Endothelial cell of umbilical vein (primary cell): ENCODE results near the gene PPP1R9A. TPM values are rescaled to one million over a fixed set of nuclear protein-coding genes. Genes with fewer than 3 reads are reported as not detected.

Experiments used
- BruUV-seq: library from RNA; stranded (reverse); fragments of 400-500 nt; replicated peaks from 2 replicates; lab custom pipeline; 2021; lab: Mats Ljungman, UMichigan
- CTCF ChIA-PET: fragments of 300-600, 350-600 bp; sonication (Branson Sonifier 250); formaldehyde crosslinking; loops from one replicate; lab custom pipeline; 2021; ENCODE audit warnings: antibody characterized with exemption, inconsistent platforms; lab: Charles Lee
- POLR2A ChIA-PET: fragments of 300-600, 350-600 bp; sonication (Branson Sonifier 250); formaldehyde crosslinking; loops from one replicate; lab custom pipeline; 2021; ENCODE audit warnings: antibody characterized with exemption, inconsistent platforms; lab: Charles Lee
- DNase-seq: peaks from one replicate; pipeline ENCODE4 v3.0.0-alpha.2; 2011; ENCODE audit warnings: low read depth, low spot score
- FAIRE-seq: peaks from 2 replicates; lab custom pipeline; 2011; peaks lifted over from hg19 to GRCh38; lab: Jason Lieb, UNC
- H2AFZ ChIP-seq: 2 replicates; pipeline ENCODE4 v1.6.0; 2012; ENCODE audit warnings: low read depth, low read length, control low read depth, inconsistent platforms
- H3K27ac ChIP-seq: 2 replicates; pipeline ENCODE4 v1.5.1; 2011; ENCODE audit warnings: low read depth, mild to moderate bottlenecking, control low read depth, low read length, moderate library complexity; ENCODE audit not compliant: insufficient read depth
- H3K27me3 ChIP-seq, 2 experiments: 2 replicates each; pipeline versions ENCODE4 v1.6.0 to v1.6.1; 2011; ENCODE audit warnings: low read length in 2 of 2, mixed read lengths in 1 of 2; ENCODE audit not compliant: control insufficient read depth in 2 of 2, insufficient read depth in 2 of 2
- H3K36me3 ChIP-seq, 2 experiments: 2 replicates in 1 of 2; 3 replicates in 1 of 2; pipeline ENCODE4 v1.5.1; 2011; ENCODE audit warnings: low read length in 2 of 2, mild to moderate bottlenecking in 1 of 2, moderate library complexity in 1 of 2; ENCODE audit not compliant: control insufficient read depth in 2 of 2, insufficient read depth in 2 of 2; ENCODE audit errors: extremely low read depth in 1 of 2
- H3K4me1 ChIP-seq: 3 replicates; pipeline ENCODE4 v1.5.1; 2011; ENCODE audit warnings: mild to moderate bottlenecking, low read length; ENCODE audit not compliant: control insufficient read depth, insufficient read depth; ENCODE audit errors: extremely low read depth
- H3K4me2 ChIP-seq: 2 replicates; pipeline ENCODE4 v1.6.1; 2011; ENCODE audit warnings: low read length, control low read depth, mixed read lengths; ENCODE audit not compliant: insufficient read depth
- H3K4me3 ChIP-seq, 3 experiments: fragments of 200-600 bp in 1 of 3; sonication (generic), shearing (Covaris generic) in 1 of 3; replicated peaks in 1 of 3; 2 replicates each; pipeline ENCODE4 v1.5.1; 2011 to 2016; ENCODE audit warnings: control low read depth in 3 of 3, low read length in 3 of 3, mild to moderate bottlenecking in 2 of 3, inconsistent platforms in 1 of 3, low read depth in 1 of 3, moderate library complexity in 1 of 3; ENCODE audit not compliant: insufficient read depth in 1 of 3
- H3K79me2 ChIP-seq: 2 replicates; pipeline ENCODE4 v1.6.0; 2012; ENCODE audit warnings: low read length, inconsistent platforms; ENCODE audit not compliant: control insufficient read depth, insufficient read depth
- H3K9ac ChIP-seq: replicated peaks from 2 replicates; pipeline ENCODE3; 2011; ENCODE audit warnings: low read length, control low read depth; ENCODE audit not compliant: insufficient read depth; ENCODE audit errors: extremely low read depth
- H3K9me1 ChIP-seq: replicated peaks from 3 replicates; pipeline ENCODE4 v1.6.0; 2011; ENCODE audit warnings: mild to moderate bottlenecking, low read length; ENCODE audit not compliant: control insufficient read depth, insufficient read depth; ENCODE audit errors: extremely low read depth
- H3K9me3 ChIP-seq: replicated peaks from 2 replicates; pipeline ENCODE4 v1.5.1; 2012; ENCODE audit warnings: low read length, inconsistent platforms; ENCODE audit not compliant: control insufficient read depth, insufficient read depth
- H4K20me1 ChIP-seq: replicated peaks from 2 replicates; pipeline ENCODE3; 2011; ENCODE audit warnings: mild to moderate bottlenecking, low read length; ENCODE audit not compliant: control insufficient read depth, insufficient read depth; ENCODE audit errors: extremely low read depth
- CTCF ChIP-seq, 2 donors: IDR thresholded peaks; 1 replicate in 1 of 2; 2 replicates in 1 of 2; pipeline ENCODE4 v1.5.1; 2011; ENCODE audit warnings: low read length in 2 of 2, mild to moderate bottlenecking in 2 of 2, moderate library complexity in 2 of 2, control low read depth in 1 of 2, inconsistent platforms in 1 of 2, low read depth in 1 of 2; ENCODE audit not compliant: insufficient read depth in 1 of 2; ENCODE audit errors: extremely low read depth in 1 of 2
- EZH2 ChIP-seq: IDR thresholded peaks from 2 replicates; pipeline ENCODE4 v1.6.1; 2012; ENCODE audit warnings: borderline replicate concordance, low read depth, mild to moderate bottlenecking, moderate library complexity, low read length, inconsistent platforms; ENCODE audit not compliant: severe bottlenecking
- FOS ChIP-seq: IDR thresholded peaks from 2 replicates; pipeline ENCODE4 v1.6.1; 2011; ENCODE audit warnings: mild to moderate bottlenecking, low read length, moderate library complexity, borderline replicate concordance; ENCODE audit not compliant: insufficient read depth
- GATA2 ChIP-seq: IDR thresholded peaks from 2 replicates; pipeline ENCODE4 v1.7.0; 2011; ENCODE audit warnings: low read depth, mild to moderate bottlenecking, moderate library complexity, mixed read lengths, low read length; ENCODE audit not compliant: insufficient read length, insufficient read depth
- JUN ChIP-seq: IDR thresholded peaks from 2 replicates; pipeline ENCODE4 v1.6.1; 2011; ENCODE audit warnings: borderline replicate concordance, low read depth; ENCODE audit not compliant: insufficient read length, insufficient read depth
- MAX ChIP-seq: IDR thresholded peaks from 2 replicates; pipeline ENCODE4 v1.6.1; 2011; ENCODE audit not compliant: insufficient read depth, insufficient read length
- MYC ChIP-seq: IDR thresholded peaks from one replicate; pipeline ENCODE4 v1.6.1; 2011; ENCODE audit warnings: mild to moderate bottlenecking, low read depth, low read length
- POLR2A ChIP-seq: IDR thresholded peaks from 2 replicates; pipeline ENCODE4 v1.6.1; 2012; ENCODE audit warnings: low read depth, mild to moderate bottlenecking, control low read depth, low read length
- POLR2AphosphoS5 ChIP-seq: IDR thresholded peaks from 2 replicates; pipeline ENCODE4 v1.6.1; 2012; ENCODE audit warnings: low read depth, mild to moderate bottlenecking, control low read depth, low read length, moderate library complexity; ENCODE audit not compliant: insufficient read depth
- dilution Hi-C: fragments of 300-500 bp; cut with MboI; formaldehyde crosslinking; loops from one replicate; pipeline ENCODE4 v1.15.0; 2019; ENCODE audit warnings: low sequenced_read_pairs; ENCODE audit not compliant: extremely low pct_ligation_motif_present
- intact Hi-C: fragments of 100-400 bp; cut with micrococcal nuclease; formaldehyde crosslinking; loops from one replicate; pipeline ENCODE4 v1.10.0; 2022
- polyA plus RNA-seq, 4 experiments: library from polyadenylated mRNA; depleted of rRNA in 3 of 4; stranded (reverse) in 3 of 4; unstranded in 1 of 4; fragments of >200 nt; gene quantifications; 2 replicates each; pipeline versions ENCODE4 v1.2.1 to v1.2.3, GENCODE V29; 2011 to 2012; ENCODE audit warnings: missing spikeins in 1 of 4
- total RNA-seq: library from RNA; stranded (reverse); gene quantifications from 2 replicates; pipeline ENCODE4 v1.2.3, GENCODE V29; 2021

PPP1R9A gene
- total and polyA plus RNA-seq, 2 donors (not counting 3 experiments of a cell fraction or from before 2014, with no cell fraction given), result 0.50 to 3.0 TPM

GRCh38 chr7:95219721-95220120 lies 312.3 kb downstream of the PPP1R9A start:
- H3K36me3 ChIP-seq, result no peaks in the 10 kb centered on the region
- no peaks in the 10 kb centered on the region for H4K20me1 ChIP-seq
- H3K79me2 ChIP-seq, result no peaks in the 10 kb centered on the region
- H3K4me1 ChIP-seq, result no peaks in the 10 kb centered on the region
- ChIA-PET POLR2A (no interaction called here), CTCF (interaction anchor here (1.0 kb wide), 1 partner anchor 12 kb away, joined by 4 read pairs; no protein-coding TSS in a partner anchor)
- no peaks in the 10 kb centered on the region for H3K9me3 ChIP-seq
- DNase-seq (no peak), FAIRE-seq (no peak)
- no peaks in the 10 kb centered on the region for H3K27me3 ChIP-seq
- no peak overlapping the region for H2AFZ ChIP-seq
- no peaks in the 10 kb centered on the region for H3K9me1 ChIP-seq
- H3K9ac ChIP-seq, result no peak overlapping the region
- H3K4me2 ChIP-seq, result no peak overlapping the region
- intact Hi-C loops, result no loop called here
- TF ChIP-seq POLR2A (no peak), MYC (no peak), POLR2AphosphoS5 (no peak), GATA2 (no peak), EZH2 (no peak), MAX (no peak)
- dilution Hi-C loops, result no loop called here
- no peak overlapping the region for H3K27ac ChIP-seq
- no TSS peak for BruUV-seq
- H3K4me3 ChIP-seq, result no peak overlapping the region

DNA sequence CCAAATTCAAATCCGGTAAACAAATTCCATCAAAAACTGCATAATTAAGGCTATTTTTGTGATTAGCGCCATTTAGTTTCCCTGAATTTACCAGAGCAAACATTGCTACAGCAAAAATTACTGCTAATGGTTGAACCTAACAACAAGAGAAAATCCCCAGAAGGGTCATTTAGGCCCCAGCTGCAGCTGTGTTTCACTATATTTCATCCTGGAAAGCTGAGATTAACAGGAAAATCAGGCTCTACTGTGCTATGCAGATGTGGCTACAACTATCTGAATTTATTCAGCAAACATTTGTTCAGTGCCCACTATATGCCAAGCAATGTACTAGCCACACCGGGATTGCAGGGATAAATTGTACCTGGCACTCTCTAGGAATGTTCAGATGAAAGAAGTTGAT lies 312.9 kb downstream of the PPP1R9A start:
- Histone ChIP-seq H3K4me2 (no peak overlapping the region), H3K36me3 (no peaks in the 10 kb centered on the region), H3K4me1 (no peaks in the 10 kb centered on the region), H3K4me3 (no peak overlapping the region), H3K27ac (no peak overlapping the region), H3K79me2 (no peaks in the 10 kb centered on the region), H3K9me1 (no peaks in the 10 kb centered on the region), H3K9me3 (no peaks in the 10 kb centered on the region), H2AFZ (no peak overlapping the region), H4K20me1 (no peaks in the 10 kb centered on the region), H3K9ac (no peak overlapping the region), H3K27me3 (no peaks in the 10 kb centered on the region)
- CTCF ChIA-PET, result interaction anchor here (1.0 kb wide), 1 partner anchor 12 kb away, joined by 4 read pairs; no protein-coding TSS in a partner anchor
- DNase-seq, result no peak
- no peak for FAIRE-seq
- BruUV-seq, result no TSS peak
- dilution Hi-C loops (no loop called here), intact Hi-C loops (no loop called here)
- POLR2A ChIA-PET, result no interaction called here
- TF ChIP-seq POLR2A (no peak), FOS (no peak), POLR2AphosphoS5 (no peak), MAX (no peak), GATA2 (no peak), CTCF (IDR thresholded peaks at IDR 0.05; ENCODE audit: extremely low read depth in 1 of 2, insufficient read depth in 1 of 2, low read depth in 1 of 2, low read length in 2 of 2) (no peak), MYC (no peak), EZH2 (no peak), JUN (no peak)
